ENCODE measurements around the gene HLA-DPB1.

The HLA-DPB1 gene

DNA sequence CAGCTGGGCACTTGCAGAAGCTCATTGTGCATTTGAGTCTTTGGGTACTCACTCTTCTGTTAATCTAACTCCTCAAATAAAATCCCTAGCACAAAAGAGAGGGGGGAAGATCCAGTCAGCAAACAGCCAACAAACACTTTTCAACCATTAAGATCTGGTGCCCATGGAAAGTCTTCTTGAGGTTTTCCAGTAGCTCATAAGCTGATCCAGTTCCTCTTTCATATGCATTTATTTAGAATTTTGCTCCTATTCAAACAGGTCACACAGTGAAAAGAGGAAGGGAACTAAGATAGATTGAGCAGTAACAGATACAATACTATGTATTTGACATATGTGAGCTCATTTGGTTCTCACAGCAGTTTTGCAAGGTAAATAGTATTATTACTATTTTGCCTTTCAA lies 38.6 kb downstream of the HLA-DPB1 start:
- TF ChIP-seq CTCF (IDR thresholded peaks at IDR 0.05) = no peak
- H3K36me3 ChIP-seq = no peaks in the 10 kb centered on the region
- no peaks in the 10 kb centered on the region for H3K9me3 ChIP-seq
- no peak for DNase-seq
- H3K4me1 ChIP-seq = peaks cover 0 to 8% (median 3%) of the 10 kb centered on the region in 4 donors
- intact Hi-C loops (cut with DNase I; ENCODE audit: low total_unique reads) = loop anchor here (10.0 kb wide), 1 partner anchor 470 kb away; the partner anchor contains the start of gene BAK1
- peaks cover 3 to 55% of the 10 kb centered on the region in 2 donors for H3K27me3 ChIP-seq
- H3K27ac ChIP-seq = no peak overlapping the region
- H3K4me3 ChIP-seq = no peak overlapping the region

- TF ChIP-seq CTCF (IDR thresholded peaks at IDR 0.05) = no peak
- no peak for DNase-seq
- Histone ChIP-seq H3K36me3 (no peaks in the 10 kb centered on the region), H3K4me3 (no peak overlapping the region), H3K27ac (no peak overlapping the region), H3K9me3 (no peaks in the 10 kb centered on the region), H3K27me3 (peaks cover 3 to 55% of the 10 kb centered on the region in 2 donors), H3K4me1 (peaks cover 0 to 8% (median 3%) of the 10 kb centered on the region in 4 donors)
- intact Hi-C loops (cut with DNase I; ENCODE audit: low total_unique reads) = loop anchor here (5.0 to 10.0 kb wide), 2 partner anchors 131 to 468 kb away; partner anchors contain the start of gene BAK1
Observed at GRCh38 chr6:33116417-33116816, 40.6 kb downstream of the HLA-DPB1 start.

DNA sequence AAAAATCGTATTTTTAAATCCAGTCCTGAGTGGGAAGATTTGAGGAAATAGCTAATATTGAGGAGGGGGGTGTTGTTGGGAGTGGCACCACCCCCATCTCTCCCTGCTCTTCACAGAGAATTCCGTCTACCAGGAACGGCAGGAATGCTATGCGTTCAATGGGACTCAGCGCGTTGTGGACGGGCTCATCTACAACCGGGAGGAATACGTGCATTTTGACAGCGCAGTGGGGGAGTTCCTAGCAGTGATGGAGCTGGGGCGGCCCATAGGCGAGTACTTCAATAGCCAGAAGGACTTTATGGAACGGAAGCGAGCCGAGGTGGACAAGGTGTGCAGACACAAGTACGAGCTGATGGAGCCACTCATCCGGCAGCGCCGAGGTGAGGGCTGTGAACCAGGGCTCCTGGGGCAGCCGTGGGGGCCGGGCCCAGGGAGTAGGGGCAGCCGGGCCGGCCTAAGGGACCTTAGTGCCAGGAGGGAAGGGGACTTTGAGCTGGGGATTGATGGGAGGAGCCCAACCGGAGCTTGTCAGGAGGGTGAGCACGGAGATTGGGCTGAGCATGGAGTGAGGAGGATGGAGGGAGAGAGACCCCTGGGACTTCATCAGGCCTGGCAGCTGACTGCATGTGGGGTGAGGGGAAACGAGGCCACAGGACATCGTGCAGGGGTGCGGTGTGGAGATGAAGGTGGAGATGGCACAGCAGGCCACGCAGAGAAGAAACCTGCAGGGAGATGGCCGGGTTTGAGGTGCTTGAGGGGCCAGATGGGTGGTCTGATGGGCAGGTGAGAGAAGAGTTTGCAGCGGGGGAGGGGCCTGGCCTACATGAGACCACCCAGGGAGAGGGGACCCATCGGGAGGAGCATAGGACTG lies 41.3 kb downstream of the HLA-DPB1 start:
- Histone ChIP-seq H3K27ac (no peak overlapping the region), H3K36me3 (no peaks in the 10 kb centered on the region), H3K9me3 (no peaks in the 10 kb centered on the region), H3K4me1 (peaks cover 0 to 8% (median 3%) of the 10 kb centered on the region in 4 donors), H3K4me3 (no peak overlapping the region), H3K27me3 (peaks cover 3 to 60% of the 10 kb centered on the region in 2 donors)
- no peak for TF ChIP-seq CTCF (IDR thresholded peaks at IDR 0.05)
- intact Hi-C loops (cut with DNase I; ENCODE audit: low total_unique reads) = loop anchor here (5.0 to 10.0 kb wide), 2 partner anchors 130 to 468 kb away; partner anchors contain the start of gene BAK1
- DNase-seq = no peak

GRCh38 chr6:33117811-33118277 lies 42.1 kb downstream of the HLA-DPB1 start:
- TF ChIP-seq CTCF (IDR thresholded peaks at IDR 0.05) = no peak
- peaks cover 3 to 56% of the 10 kb centered on the region in 2 donors for H3K27me3 ChIP-seq
- intact Hi-C loops (cut with DNase I; ENCODE audit: low total_unique reads) = loop anchor here (5.0 to 10.0 kb wide), 2 partner anchors 129 to 467 kb away; partner anchors contain the start of gene BAK1

DNA sequence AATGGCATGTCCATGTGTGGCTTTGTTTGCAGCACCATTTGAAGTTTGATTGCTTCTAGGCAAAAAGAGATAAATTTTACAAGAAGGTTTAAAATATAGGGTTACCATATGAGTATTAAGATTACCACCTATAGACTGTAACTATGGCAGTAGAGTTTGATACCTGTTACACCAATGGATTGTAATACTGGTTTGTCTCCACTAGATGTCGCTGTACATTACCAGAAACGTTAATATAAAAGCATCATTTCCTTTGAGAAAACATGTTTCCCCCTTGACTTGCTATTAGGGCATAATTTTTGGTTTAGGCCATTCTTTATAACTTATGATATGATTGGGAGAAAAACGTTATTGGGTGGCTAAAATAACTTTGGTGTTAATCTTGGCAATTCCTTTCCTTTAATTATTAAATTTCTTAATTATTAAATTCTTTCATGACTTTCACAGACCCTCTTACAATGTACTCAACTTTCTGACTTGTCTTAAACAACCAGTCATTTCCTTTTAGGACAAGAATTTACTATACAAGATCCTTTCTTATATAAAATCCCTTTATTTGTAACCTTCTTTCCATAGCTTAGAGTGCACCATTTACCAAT lies 42.8 kb downstream of the HLA-DPB1 start:
- DNase-seq = no peak
- Histone ChIP-seq H3K4me1 (peaks cover 0 to 8% (median 3%) of the 10 kb centered on the region in 4 donors), H3K9me3 (peaks cover 0 to under 1% (median under 1%) of the 10 kb centered on the region in 3 donors), H3K27ac (no peak overlapping the region), H3K27me3 (peaks cover 3 to 53% of the 10 kb centered on the region in 2 donors), H3K4me3 (no peak overlapping the region), H3K36me3 (no peaks in the 10 kb centered on the region)
- TF ChIP-seq CTCF (IDR thresholded peaks at IDR 0.05) = peak; percentile 80 to 87
- intact Hi-C loops (cut with DNase I; ENCODE audit: low total_unique reads) = loop anchor here (5.0 to 10.0 kb wide), 2 partner anchors 129 to 466 kb away; partner anchors contain the start of gene BAK1

More at GRCh38 chr6:33117811-33118277, 42.1 kb downstream of the HLA-DPB1 start:
- no peaks in the 10 kb centered on the region for H3K9me3 ChIP-seq
- H3K4me1 ChIP-seq = peaks cover 0 to 8% (median 3%) of the 10 kb centered on the region in 4 donors
- H3K4me3 ChIP-seq = no peak overlapping the region
- no peak overlapping the region for H3K27ac ChIP-seq
- DNase-seq = no peak
- no peaks in the 10 kb centered on the region for H3K36me3 ChIP-seq
